A549 (cell line): ENCODE results near the gene AGPAT2.

Experiments used
- CEBPB ChIP-seq, 2 experiments: fragments of >200 bp in 1 of 2; sonication (Bioruptor Twin) in 1 of 2; formaldehyde crosslinking in 1 of 2; IDR thresholded peaks; 2 replicates each; pipeline ENCODE4 v1.6.1; 2012 to 2016
- CHD2 ChIP-seq: fragments of 150-350 bp; IDR thresholded peaks from 2 replicates; pipeline ENCODE4 v1.6.1; 2014; ENCODE audit warnings: low read length; ENCODE audit not compliant: partially characterized antibody
- CTCF ChIP-seq: fragments of >200 bp; sonication (Bioruptor Twin); formaldehyde crosslinking; IDR thresholded peaks from 3 replicates; pipeline ENCODE4 v1.5.1; 2016
- EP300 ChIP-seq, 2 experiments: fragments of >200 bp; sonication (Bioruptor Twin); formaldehyde crosslinking; IDR thresholded peaks; 2 replicates in 1 of 2; 3 replicates in 1 of 2; pipeline ENCODE4 v1.6.1; 2016 to 2017
- HOXA7 ChIP-seq: fragments of 250-450 bp; sonication (Bioruptor Pico); IDR thresholded peaks from 2 replicates; pipeline ENCODE4 v1.5.0; 2020; ENCODE audit warnings: mild to moderate bottlenecking, moderate library complexity
- JUN ChIP-seq, 2 experiments: fragments of >200 bp; sonication (Bioruptor Twin); formaldehyde crosslinking; IDR thresholded peaks; 2 replicates in 1 of 2; 3 replicates in 1 of 2; pipeline ENCODE4 v1.6.1; 2016 to 2017
- JUNB ChIP-seq: fragments of >200 bp; sonication (Bioruptor Twin); formaldehyde crosslinking; IDR thresholded peaks from 2 replicates; pipeline ENCODE4 v1.6.1; 2016
- MAFK ChIP-seq: fragments of 450-650 bp; IDR thresholded peaks from 2 replicates; pipeline ENCODE4 v1.6.1; 2014; ENCODE audit not compliant: partially characterized antibody
- MYC ChIP-seq: IDR thresholded peaks from 2 replicates; pipeline ENCODE4 v1.6.1; 2012; ENCODE audit warnings: mild to moderate bottlenecking, inconsistent platforms, low read length, improper control_type of control experiment, borderline replicate concordance
- POLR2A ChIP-seq: IDR thresholded peaks from 2 replicates; pipeline ENCODE4 v1.6.1; 2012; ENCODE audit warnings: mild to moderate bottlenecking, low read length
- POLR2AphosphoS2 ChIP-seq: conservative IDR thresholded peaks from 2 replicates; pipeline ENCODE4 v1.6.1; 2012; ENCODE audit warnings: low read length, improper control_type of control experiment, inconsistent platforms
- SMC3 ChIP-seq: fragments of >200 bp; sonication (Bioruptor Twin); formaldehyde crosslinking; IDR thresholded peaks from 3 replicates; pipeline ENCODE4 v1.6.1; 2018; ENCODE audit warnings: inconsistent platforms
- ZNF302 ChIP-seq: fragments of 250-450 bp; sonication (Bioruptor Pico); IDR thresholded peaks from 2 replicates; pipeline ENCODE4 v1.9.0; 2021; ENCODE audit warnings: inconsistent platforms, mild to moderate bottlenecking, moderate library complexity

GRCh38 chr9:136676920-136677686 is 10.2 kb downstream of the AGPAT2 start:
- TF ChIP-seq CTCF (no peak), POLR2A (no peak), HOXA7 (CRISPR knock-in tag) (no peak), EP300 (IDR thresholded peaks at IDR 0.05) (no peak), POLR2AphosphoS2 (no peak), JUN (IDR thresholded peaks at IDR 0.05) (no peak), SMC3 (no peak), JUNB (no peak), CEBPB (IDR thresholded peaks at IDR 0.05) (no peak), MAFK (no peak), MYC (no peak), CHD2 (no peak), ZNF302 (CRISPR knock-in tag) (no peak)
